ENCODE results near the gene CERK.

GRCh38 chr22:46706060-46706459 is 32.0 kb downstream of the CERK start:
- TF ChIP-seq, protein P1, sequence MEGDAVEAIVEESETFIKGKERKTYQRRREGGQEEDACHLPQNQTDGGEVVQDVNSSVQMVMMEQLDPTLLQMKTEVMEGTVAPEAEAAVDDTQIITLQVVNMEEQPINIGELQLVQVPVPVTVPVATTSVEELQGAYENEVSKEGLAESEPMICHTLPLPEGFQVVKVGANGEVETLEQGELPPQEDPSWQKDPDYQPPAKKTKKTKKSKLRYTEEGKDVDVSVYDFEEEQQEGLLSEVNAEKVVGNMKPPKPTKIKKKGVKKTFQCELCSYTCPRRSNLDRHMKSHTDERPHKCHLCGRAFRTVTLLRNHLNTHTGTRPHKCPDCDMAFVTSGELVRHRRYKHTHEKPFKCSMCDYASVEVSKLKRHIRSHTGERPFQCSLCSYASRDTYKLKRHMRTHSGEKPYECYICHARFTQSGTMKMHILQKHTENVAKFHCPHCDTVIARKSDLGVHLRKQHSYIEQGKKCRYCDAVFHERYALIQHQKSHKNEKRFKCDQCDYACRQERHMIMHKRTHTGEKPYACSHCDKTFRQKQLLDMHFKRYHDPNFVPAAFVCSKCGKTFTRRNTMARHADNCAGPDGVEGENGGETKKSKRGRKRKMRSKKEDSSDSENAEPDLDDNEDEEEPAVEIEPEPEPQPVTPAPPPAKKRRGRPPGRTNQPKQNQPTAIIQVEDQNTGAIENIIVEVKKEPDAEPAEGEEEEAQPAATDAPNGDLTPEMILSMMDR (IDR thresholded peaks at IDR 0.05; ENCODE audit: low read depth, low read length): no peak
- TF ChIP-seq EZH2phosphoT487 (IDR thresholded peaks at IDR 0.05; ENCODE audit: low read depth): no peak

All from OCI-LY3 (cell line).